Sigmoid colon (tissue), 4 donors: ENCODE data around the gene CD99L2.

ENCODE experiments used
- EP300 ChIP-seq, 4 donors: sonication (generic); formaldehyde crosslinking; IDR thresholded peaks; one replicate each; pipeline ENCODE4 v1.6.1; 2017; ENCODE audit warnings: antibody characterized with exemption in 4 of 4
- POLR2A ChIP-seq, 2 donors: fragments of 450-650 bp; IDR thresholded peaks; one replicate each; pipeline ENCODE4 v1.6.1; 2016; ENCODE audit warnings: antibody characterized with exemption in 2 of 2, mild to moderate bottlenecking in 2 of 2, moderate library complexity in 2 of 2
- TF ChIP-seq, protein P1 (sequence below), 4 experiments: fragments of 450-650 bp in 3 of 4; fragments of 200-600 bp in 1 of 4; IDR thresholded peaks; one replicate each; pipeline ENCODE4 v1.5.1; 2016 to 2019; ENCODE audit warnings: antibody characterized with exemption in 4 of 4, mild to moderate bottlenecking in 3 of 4, moderate library complexity in 2 of 4

DNA sequence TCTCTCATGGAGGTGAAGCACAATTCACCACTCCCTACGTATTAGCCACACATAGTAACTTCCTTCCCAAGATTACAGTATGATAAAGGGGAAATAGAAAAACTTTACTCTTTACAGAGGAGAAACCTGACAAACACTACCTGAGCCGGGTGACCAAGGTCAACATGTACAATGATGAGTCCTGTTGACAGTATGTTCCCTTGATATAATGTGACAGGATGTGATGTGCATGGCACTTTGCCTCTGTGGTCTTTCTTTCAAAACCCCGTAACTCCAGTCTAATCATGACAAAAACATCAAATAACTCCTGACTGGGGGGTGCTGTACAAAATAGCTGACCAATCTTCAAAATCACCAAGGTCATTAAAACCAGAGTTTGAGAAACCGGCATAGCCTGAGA is 60.6 kb downstream of the CD99L2 start:
- TF ChIP-seq, protein P1, sequence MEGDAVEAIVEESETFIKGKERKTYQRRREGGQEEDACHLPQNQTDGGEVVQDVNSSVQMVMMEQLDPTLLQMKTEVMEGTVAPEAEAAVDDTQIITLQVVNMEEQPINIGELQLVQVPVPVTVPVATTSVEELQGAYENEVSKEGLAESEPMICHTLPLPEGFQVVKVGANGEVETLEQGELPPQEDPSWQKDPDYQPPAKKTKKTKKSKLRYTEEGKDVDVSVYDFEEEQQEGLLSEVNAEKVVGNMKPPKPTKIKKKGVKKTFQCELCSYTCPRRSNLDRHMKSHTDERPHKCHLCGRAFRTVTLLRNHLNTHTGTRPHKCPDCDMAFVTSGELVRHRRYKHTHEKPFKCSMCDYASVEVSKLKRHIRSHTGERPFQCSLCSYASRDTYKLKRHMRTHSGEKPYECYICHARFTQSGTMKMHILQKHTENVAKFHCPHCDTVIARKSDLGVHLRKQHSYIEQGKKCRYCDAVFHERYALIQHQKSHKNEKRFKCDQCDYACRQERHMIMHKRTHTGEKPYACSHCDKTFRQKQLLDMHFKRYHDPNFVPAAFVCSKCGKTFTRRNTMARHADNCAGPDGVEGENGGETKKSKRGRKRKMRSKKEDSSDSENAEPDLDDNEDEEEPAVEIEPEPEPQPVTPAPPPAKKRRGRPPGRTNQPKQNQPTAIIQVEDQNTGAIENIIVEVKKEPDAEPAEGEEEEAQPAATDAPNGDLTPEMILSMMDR (IDR thresholded peaks at IDR 0.05), result no peak
- TF ChIP-seq EP300 (IDR thresholded peaks at IDR 0.05), result no peak
- no peak for TF ChIP-seq POLR2A (IDR thresholded peaks at IDR 0.05)
